Tibial artery (tissue), 4 donors: ENCODE data around the gene SETDB2.
A peak's percentile ranks its signal among the peaks of the same experiment; 100 is the strongest.

Source experiments
- DNase-seq, 2 donors: peaks; one replicate each; pipeline ENCODE4 v3.0.0-alpha.2; 2019
- H3K27ac ChIP-seq, 2 donors: fragments of 200-600 bp; sonication (generic) in 1 of 2; 1 replicate in 1 of 2; 2 replicates in 1 of 2; pipeline ENCODE4 v1.5.1; 2018 to 2019; ENCODE audit warnings: mild to moderate bottlenecking in 1 of 2
- H3K27me3 ChIP-seq, 2 donors: fragments of 200-600 bp; sonication (generic) in 1 of 2; one replicate each; pipeline versions ENCODE4 v1.5.1 to v1.6.0; 2016 to 2019
- H3K36me3 ChIP-seq, 3 donors: fragments of 200-600 bp; sonication (generic) in 2 of 3; one replicate each; pipeline ENCODE4 v1.5.1; 2016 to 2019; ENCODE audit warnings: mild to moderate bottlenecking in 2 of 3
- H3K4me1 ChIP-seq, 4 donors: fragments of 200-600 bp; sonication (generic) in 2 of 4; 1 replicate in 3 of 4; 2 replicates in 1 of 4; pipeline ENCODE4 v1.5.1; 2016 to 2019
- H3K4me3 ChIP-seq, 2 donors: fragments of 200-600 bp; sonication (generic) in 1 of 2; 1 replicate in 1 of 2; 2 replicates in 1 of 2; pipeline ENCODE4 v1.5.1; 2018 to 2019; ENCODE audit warnings: mild to moderate bottlenecking in 2 of 2
- H3K9me3 ChIP-seq, 3 donors: fragments of 200-600 bp; sonication (generic) in 1 of 3; one replicate each; pipeline ENCODE4 v1.5.1; 2016 to 2019
- CTCF ChIP-seq, 2 experiments: fragments of 200-600 bp in 1 of 2; fragments of 450-650 bp in 1 of 2; IDR thresholded peaks; one replicate each; pipeline ENCODE4 v1.5.1; 2017 to 2019; ENCODE audit warnings: antibody characterized with exemption in 2 of 2, mild to moderate bottlenecking in 1 of 2, moderate library complexity in 1 of 2
- intact Hi-C: fragments of 100-400 bp; cut with DNase I; formaldehyde crosslinking; loops from one replicate; pipeline ENCODE4 v1.15.0; 2023; ENCODE audit warnings: low total_unique reads

SETDB2 gene

GRCh38 chr13:49418206-49418605 lies 25.9 kb upstream of the SETDB2 start:
- no peak overlapping the region for H3K4me3 ChIP-seq
- H3K27ac ChIP-seq, result no peak overlapping the region
- no peak for TF ChIP-seq CTCF (IDR thresholded peaks at IDR 0.05)
- intact Hi-C loops, result no loop called here
- no peaks in the 10 kb centered on the region for H3K27me3 ChIP-seq
- no peaks in the 10 kb centered on the region for H3K36me3 ChIP-seq
- H3K4me1 ChIP-seq, result no peaks in the 10 kb centered on the region
- no peak for DNase-seq
- H3K9me3 ChIP-seq, result no peaks in the 10 kb centered on the region

GRCh38 chr13:49419276-49419675 lies 24.8 kb upstream of the SETDB2 start:
- intact Hi-C loops, result no loop called here
- no peak for TF ChIP-seq CTCF (IDR thresholded peaks at IDR 0.05)
- peak overlapping the region in 1 of 2 donors; percentile 6 for H3K27ac ChIP-seq

GRCh38 chr13:49421391-49421790 lies 22.7 kb upstream of the SETDB2 start:
- no peaks in the 10 kb centered on the region for H3K4me1 ChIP-seq
- H3K27me3 ChIP-seq, result no peaks in the 10 kb centered on the region
- H3K36me3 ChIP-seq, result no peaks in the 10 kb centered on the region
- no peak for TF ChIP-seq CTCF (IDR thresholded peaks at IDR 0.05)
- intact Hi-C loops, result no loop called here
- no peaks in the 10 kb centered on the region for H3K9me3 ChIP-seq
- no peak for DNase-seq
- no peak overlapping the region for H3K27ac ChIP-seq
- H3K4me3 ChIP-seq, result no peak overlapping the region

More at GRCh38 chr13:49419276-49419675, 24.8 kb upstream of the SETDB2 start:
- Histone ChIP-seq H3K27me3 (no peaks in the 10 kb centered on the region), H3K4me1 (no peaks in the 10 kb centered on the region), H3K9me3 (no peaks in the 10 kb centered on the region), H3K4me3 (no peak overlapping the region), H3K36me3 (no peaks in the 10 kb centered on the region)
- DNase-seq, result no peak

GRCh38 chr13:49424011-49424560 lies 20.0 kb upstream of the SETDB2 start:
- H3K9me3 ChIP-seq, result no peaks in the 10 kb centered on the region
- intact Hi-C loops, result no loop called here
- no peaks in the 10 kb centered on the region for H3K4me1 ChIP-seq
- TF ChIP-seq CTCF (IDR thresholded peaks at IDR 0.05), result no peak
- peaks cover 0 to 14% (median 0%) of the 10 kb centered on the region in 3 donors for H3K36me3 ChIP-seq
- no peak overlapping the region for H3K4me3 ChIP-seq
- H3K27me3 ChIP-seq, result no peaks in the 10 kb centered on the region
- no peak overlapping the region for H3K27ac ChIP-seq
- DNase-seq, result no peak

- no peak for DNase-seq
- intact Hi-C loops, result no loop called here
- no peaks in the 10 kb centered on the region for H3K4me1 ChIP-seq
- peaks cover 0 to 25% (median 12%) of the 10 kb centered on the region in 3 donors for H3K36me3 ChIP-seq
- no peak for TF ChIP-seq CTCF (IDR thresholded peaks at IDR 0.05)
- H3K27me3 ChIP-seq, result no peaks in the 10 kb centered on the region
- no peak overlapping the region for H3K27ac ChIP-seq
- no peaks in the 10 kb centered on the region for H3K9me3 ChIP-seq
- no peak overlapping the region for H3K4me3 ChIP-seq
These were observed 15.9 kb upstream of the SETDB2 start for GRCh38 chr13:49428041-49428763.
